Keratinocyte (primary cell): ENCODE data around the gene UQCRH.

Source experiments
- EZH2 ChIP-seq: IDR thresholded peaks from one replicate; pipeline ENCODE4 v1.6.1; 2012; ENCODE audit warnings: inconsistent platforms, mild to moderate bottlenecking, low read length, moderate library complexity
- TF ChIP-seq, protein P1 (sequence below), 3 experiments: IDR thresholded peaks in 1 of 3; conservative IDR thresholded peaks in 1 of 3; optimal IDR thresholded peaks in 1 of 3; 2 replicates in 2 of 3; 3 replicates in 1 of 3; pipeline versions ENCODE3 to v1.5.1; 2011; ENCODE audit warnings: low read length in 3 of 3, mild to moderate bottlenecking in 3 of 3, moderate library complexity in 2 of 3, control low read depth in 1 of 3, inconsistent platforms in 1 of 3; ENCODE audit not compliant: insufficient read depth in 2 of 3; ENCODE audit errors: extremely low read depth in 1 of 3

DNA sequence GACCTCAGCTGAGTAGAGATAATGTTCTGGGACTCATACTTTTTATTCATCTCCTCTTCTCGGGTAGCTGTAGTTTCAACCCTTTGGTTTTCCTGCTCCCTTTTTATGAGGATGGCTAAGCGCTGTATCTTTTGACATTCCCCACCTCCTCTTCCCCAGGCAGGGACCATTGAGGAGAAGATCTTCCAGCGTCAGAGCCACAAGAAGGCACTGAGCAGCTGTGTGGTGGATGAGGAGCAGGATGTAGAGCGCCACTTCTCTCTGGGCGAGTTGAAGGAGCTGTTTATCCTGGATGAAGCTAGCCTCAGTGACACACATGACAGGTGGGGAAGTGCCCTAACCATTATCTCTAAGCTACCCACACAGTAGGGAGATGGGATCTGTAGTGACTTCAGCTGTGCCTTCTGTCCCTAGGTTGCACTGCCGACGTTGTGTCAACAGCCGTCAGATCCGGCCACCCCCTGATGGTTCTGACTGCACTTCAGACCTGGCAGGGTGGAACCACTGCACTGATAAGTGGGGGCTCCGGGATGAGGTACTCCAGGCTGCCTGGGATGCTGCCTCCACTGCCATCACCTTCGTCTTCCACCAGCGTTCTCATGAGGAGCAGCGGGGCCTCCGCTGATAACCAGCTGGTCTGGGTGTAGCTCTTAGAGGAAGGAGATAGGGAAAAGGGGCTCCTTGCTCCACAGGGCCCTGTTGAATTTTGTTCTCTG, 25.7 kb upstream of the UQCRH start:
- TF ChIP-seq, protein P1, sequence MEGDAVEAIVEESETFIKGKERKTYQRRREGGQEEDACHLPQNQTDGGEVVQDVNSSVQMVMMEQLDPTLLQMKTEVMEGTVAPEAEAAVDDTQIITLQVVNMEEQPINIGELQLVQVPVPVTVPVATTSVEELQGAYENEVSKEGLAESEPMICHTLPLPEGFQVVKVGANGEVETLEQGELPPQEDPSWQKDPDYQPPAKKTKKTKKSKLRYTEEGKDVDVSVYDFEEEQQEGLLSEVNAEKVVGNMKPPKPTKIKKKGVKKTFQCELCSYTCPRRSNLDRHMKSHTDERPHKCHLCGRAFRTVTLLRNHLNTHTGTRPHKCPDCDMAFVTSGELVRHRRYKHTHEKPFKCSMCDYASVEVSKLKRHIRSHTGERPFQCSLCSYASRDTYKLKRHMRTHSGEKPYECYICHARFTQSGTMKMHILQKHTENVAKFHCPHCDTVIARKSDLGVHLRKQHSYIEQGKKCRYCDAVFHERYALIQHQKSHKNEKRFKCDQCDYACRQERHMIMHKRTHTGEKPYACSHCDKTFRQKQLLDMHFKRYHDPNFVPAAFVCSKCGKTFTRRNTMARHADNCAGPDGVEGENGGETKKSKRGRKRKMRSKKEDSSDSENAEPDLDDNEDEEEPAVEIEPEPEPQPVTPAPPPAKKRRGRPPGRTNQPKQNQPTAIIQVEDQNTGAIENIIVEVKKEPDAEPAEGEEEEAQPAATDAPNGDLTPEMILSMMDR (optimal IDR thresholded peaks at IDR 0.05 in 1 of 3, IDR thresholded peaks at IDR 0.05 in 1 of 3, conservative IDR thresholded peaks at IDR 0.05 in 1 of 3; ENCODE audit: extremely low read depth in 1 of 3, insufficient read depth in 2 of 3, low read length in 3 of 3): no peak
- no peak for TF ChIP-seq EZH2
